ENCODE data around the gene ACTN4.
A peak's percentile ranks its signal among the peaks of the same experiment; 100 is the strongest.
"Not testable (repeated sequence)": the region's sequence is repeated elsewhere in the genome, so short reads cannot be mapped to it uniquely, and the experiment has no call there.

Gene ACTN4

DNA sequence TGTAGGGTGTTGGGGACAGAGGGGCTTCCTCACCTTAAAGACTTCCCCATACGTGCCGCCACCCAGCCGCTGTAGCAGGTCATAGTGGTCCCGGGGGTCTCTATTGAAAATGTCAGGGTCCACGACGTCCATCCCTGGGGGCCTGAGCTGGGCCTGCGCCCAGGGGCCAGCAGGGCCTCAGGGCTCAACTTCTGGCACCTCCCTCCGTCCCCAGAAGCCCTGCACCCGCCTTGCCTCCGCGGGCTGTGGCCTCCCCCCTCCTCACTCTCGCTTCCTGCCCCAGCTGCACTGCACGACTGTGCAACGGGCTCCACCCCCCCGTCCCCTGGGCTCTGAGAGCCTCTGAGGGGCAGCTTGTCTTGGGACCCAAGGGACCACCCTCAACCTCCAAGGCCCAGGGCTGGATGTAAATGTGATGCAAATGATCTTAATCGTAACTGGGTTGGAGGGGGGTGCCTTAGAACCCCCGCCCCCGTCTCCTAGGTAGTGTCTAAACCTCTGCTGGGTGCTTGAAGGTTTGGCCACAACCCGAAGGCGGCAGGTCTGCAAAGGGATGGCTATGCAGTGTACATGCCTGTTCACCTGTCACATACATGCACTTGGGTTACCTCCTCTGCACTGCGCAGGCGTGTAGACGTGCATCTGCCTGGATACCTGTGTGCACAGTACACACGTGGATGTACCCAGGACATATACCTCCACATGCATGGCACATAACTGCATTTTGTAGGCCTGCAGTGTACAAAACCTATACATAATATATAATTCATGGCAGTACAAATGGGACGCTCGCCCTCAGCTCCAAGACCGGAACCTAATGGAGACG is 29.5 kb upstream of the ACTN4 start, which contains the start of gene MAP4K1:
MAP4K1 (minus strand) TSS at position 190 of the 826 bp plus-strand sequence; CDS start at position 132, 58 bp downstream.
- H3K9me3 ChIP-seq (replicated peaks in 1 of 11): no peaks in the 10 kb centered on the region
- H3K9ac ChIP-seq: peak within 1 kb of the TSS; percentile 68 to 97 (median 90)
- peak within 1 kb of the TSS; percentile 16 to 94 (median 85); a peak in 21 of 22 replicates for H3K27ac ChIP-seq
- no peaks in the 10 kb centered on the region for H3K27me3 ChIP-seq
- no peak for TF ChIP-seq Cebpa-rat (IDR thresholded peaks at IDR 0.05)
- H3K4me2 ChIP-seq: peak within 1 kb of the TSS; percentile 90 to 99 (median 95)
- peak within 1 kb of the TSS; percentile 87 to 99 (median 92) for H3K4me3 ChIP-seq
- peaks cover 29 to 54% (median 34%) of the 10 kb centered on the region in 11 experiments for H3K36me3 ChIP-seq
- H3K4me1 ChIP-seq: peaks cover 27 to 48% (median 43%) of the 10 kb centered on the region in 10 experiments
- H4K20me1 ChIP-seq: peaks cover 0 to 36% (median 24%) of the 10 kb centered on the region in 11 experiments; a peak in 16 of 22 replicates

DNA sequence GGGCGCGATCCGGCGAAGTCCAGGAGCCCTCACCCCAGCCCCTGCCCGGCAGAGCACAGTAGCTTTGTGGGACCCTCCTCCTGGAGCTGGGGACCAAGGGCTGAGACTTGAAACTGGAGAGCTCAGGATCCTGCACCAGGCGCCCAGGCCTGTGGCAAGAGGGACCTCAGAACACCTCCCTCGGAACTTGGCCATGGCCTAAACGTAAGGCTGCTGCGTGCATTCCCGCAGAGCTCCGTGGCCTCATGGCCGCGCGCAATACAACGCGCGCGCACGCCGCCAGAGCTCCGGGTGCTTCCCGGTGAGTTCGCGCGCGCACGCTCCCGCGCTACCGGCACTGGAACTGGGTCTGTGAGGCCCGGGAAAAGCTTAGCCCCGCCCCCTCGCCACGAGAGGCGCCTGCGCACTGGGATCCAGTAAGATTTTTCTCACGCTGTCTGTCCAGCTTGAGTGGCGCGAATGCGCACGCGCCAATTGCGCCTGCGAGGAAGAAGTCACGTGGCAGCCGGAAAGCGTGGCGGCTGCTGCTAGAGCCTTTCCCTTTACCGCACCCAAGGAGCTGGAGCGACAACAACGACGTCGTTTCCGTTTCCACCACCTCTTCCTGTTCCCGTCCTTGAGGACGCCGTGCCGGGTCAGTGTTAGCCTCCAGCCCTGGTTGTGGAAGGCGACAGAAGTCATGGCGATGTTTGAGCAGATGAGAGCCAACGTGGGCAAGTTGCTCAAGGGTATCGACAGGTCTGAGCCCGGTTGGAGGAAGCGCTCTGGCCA is 28.7 kb upstream of the ACTN4 start, which contains the start of gene EIF3K:
EIF3K (plus strand) TSS at position 599 of the 771 bp plus-strand sequence; CDS start at position 680, 81 bp downstream.
- Histone ChIP-seq H3K4me2 (peak within 1 kb of the TSS; percentile 95 to 99 (median 97)), H3K4me3 (peak within 1 kb of the TSS; percentile 87 to 99 (median 92)), H3K27ac (peak within 1 kb of the TSS; percentile 70 to 94 (median 85)), H3K27me3 (no peaks in the 10 kb centered on the region), H4K20me1 (peaks cover 0 to 38% (median 26%) of the 10 kb centered on the region in 11 experiments; a peak in 16 of 22 replicates), H3K9me3 (replicated peaks in 1 of 11) (no peaks in the 10 kb centered on the region), H3K36me3 (peaks cover 32 to 53% (median 35%) of the 10 kb centered on the region in 11 experiments), H3K9ac (peak within 1 kb of the TSS; percentile 89 to 97 (median 92)), H3K4me1 (peaks cover 27 to 48% (median 43%) of the 10 kb centered on the region in 10 experiments)
- no peak for TF ChIP-seq Cebpa-rat (IDR thresholded peaks at IDR 0.05)

DNA sequence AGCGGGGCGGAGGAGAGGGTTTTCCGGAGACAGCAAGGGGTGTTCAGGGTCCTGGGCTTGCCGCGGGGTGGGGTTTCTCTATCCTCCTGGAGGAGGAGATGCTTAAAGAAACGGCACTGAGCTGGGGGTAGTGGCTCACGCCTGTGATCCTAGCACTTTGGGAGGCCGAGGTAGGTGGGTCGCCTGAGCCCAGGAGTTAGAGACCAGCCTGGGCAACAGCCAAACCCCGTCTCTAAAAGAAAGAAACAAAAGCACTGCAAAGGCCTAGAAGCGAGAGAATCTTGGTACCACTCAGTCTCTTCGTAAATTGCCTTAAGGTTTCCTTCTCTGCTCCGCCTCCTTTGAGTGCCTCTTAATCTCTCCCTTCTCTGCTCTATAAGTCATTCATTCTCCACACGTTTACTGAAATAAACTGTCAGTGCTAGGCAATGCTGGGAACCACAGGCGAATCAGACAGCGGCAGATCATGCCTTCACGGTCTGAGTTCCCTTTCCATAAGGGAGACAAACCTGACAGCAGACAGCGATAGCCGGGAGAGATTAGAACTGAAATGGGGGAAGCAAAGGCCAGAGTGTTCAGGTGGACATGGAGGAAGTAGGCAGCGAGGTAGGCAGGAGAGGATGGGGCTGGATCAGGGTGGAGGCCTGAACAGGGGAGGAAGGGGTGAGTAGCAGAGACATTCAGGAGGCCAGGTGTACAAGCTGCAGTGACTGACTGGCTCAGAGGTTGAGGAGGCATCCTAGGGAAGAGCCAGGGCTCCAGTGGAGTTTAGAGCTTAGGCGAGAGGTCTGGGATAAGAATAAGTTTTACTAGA is 27.9 kb upstream of the ACTN4 start:
- H3K4me1 ChIP-seq: peaks cover 27 to 48% (median 43%) of the 10 kb centered on the region in 10 experiments
- no peaks in the 10 kb centered on the region for H3K9me3 ChIP-seq (replicated peaks in 1 of 11)
- H3K4me2 ChIP-seq: peak overlapping the region; percentile 86 to 99 (median 97)
- H3K9ac ChIP-seq: peak overlapping the region; percentile 89 to 97 (median 92)
- peak overlapping the region; percentile 70 to 94 (median 85) for H3K27ac ChIP-seq
- peaks cover 0 to 46% (median 34%) of the 10 kb centered on the region in 11 experiments; a peak in 17 of 22 replicates for H4K20me1 ChIP-seq
- peak overlapping the region; percentile 87 to 99 (median 92) for H3K4me3 ChIP-seq
- H3K27me3 ChIP-seq: no peaks in the 10 kb centered on the region
- no peak for TF ChIP-seq Cebpa-rat (IDR thresholded peaks at IDR 0.05)
- peaks cover 40 to 53% (median 42%) of the 10 kb centered on the region in 11 experiments for H3K36me3 ChIP-seq

DNA sequence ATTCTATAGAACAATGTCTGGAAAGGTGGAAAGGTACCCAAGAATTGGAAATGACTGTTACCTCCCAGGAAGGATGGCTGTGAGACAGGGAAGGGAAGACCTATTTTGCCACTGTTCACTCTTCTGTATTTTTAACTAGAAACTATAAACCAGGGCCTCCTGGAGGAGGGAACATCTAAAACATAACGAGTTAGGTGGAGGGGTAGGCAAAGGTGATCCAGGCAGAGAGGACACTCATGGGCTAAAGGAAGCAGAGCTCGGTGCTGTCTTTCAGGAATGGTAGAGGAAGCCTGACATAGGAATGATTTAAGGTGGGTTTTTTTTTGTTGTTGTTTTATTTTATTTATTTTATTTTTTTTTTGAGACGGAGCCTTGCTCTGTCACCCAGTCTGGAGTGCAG is 22.6 kb upstream of the ACTN4 start:
- Histone ChIP-seq H3K36me3 (peaks cover 92 to 98% (median 95%) of the 10 kb centered on the region in 11 experiments), H4K20me1 (peaks cover 0 to 88% (median 80%) of the 10 kb centered on the region in 11 experiments; a peak in 18 of 22 replicates), H3K9ac (no peak overlapping the region; a peak in 1 of 22 replicates), H3K4me3 (no peak overlapping the region), H3K4me1 (peaks cover 6 to 15% (median 9%) of the 10 kb centered on the region in 10 experiments), H3K9me3 (replicated peaks in 1 of 11) (no peaks in the 10 kb centered on the region), H3K4me2 (no peak overlapping the region), H3K27ac (no peak overlapping the region), H3K27me3 (no peaks in the 10 kb centered on the region)
- no peak for TF ChIP-seq Cebpa-rat (IDR thresholded peaks at IDR 0.05)

GRCh38 chr19:38626401-38626800 is 21.0 kb upstream of the ACTN4 start:
- no peak for TF ChIP-seq Cebpa-rat (IDR thresholded peaks at IDR 0.05)
- no peak overlapping the region for H3K27ac ChIP-seq
- H3K9ac ChIP-seq: no peak overlapping the region
- H3K4me1 ChIP-seq: 0 out of 20 replicates have a peak, but pooled peaks cover 0 to 1% (median 0%) of the 10 kb centered on the region in 10 experiments
- H3K36me3 ChIP-seq: peaks cover 91 to 99% (median 94%) of the 10 kb centered on the region in 11 experiments
- peaks cover 0 to 81% (median 69%) of the 10 kb centered on the region in 11 experiments; a peak in 18 of 22 replicates for H4K20me1 ChIP-seq
- no peaks in the 10 kb centered on the region for H3K27me3 ChIP-seq
- H3K4me3 ChIP-seq: no peak overlapping the region
- no peaks in the 10 kb centered on the region for H3K9me3 ChIP-seq (replicated peaks in 1 of 11)
- H3K4me2 ChIP-seq: no peak overlapping the region

DNA sequence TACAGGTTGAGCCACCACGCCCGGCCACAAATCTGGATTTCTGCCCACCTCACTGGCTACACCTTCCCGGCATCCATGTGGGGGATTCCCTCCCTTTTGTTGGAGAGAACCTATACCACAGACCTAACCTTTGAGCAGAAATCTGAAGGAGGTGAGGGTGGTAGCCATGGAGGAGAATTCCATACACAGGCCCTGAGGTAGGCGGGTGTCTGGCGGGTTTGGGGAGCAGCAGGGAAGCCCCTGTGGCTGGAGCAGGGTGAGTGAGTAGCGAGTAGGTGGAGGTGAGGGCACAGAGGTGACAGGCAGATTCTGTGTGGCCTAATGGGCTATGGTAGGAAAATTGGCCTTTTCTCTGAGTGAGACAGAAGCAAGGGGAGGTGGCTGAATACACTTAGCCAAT is 17.9 kb upstream of the ACTN4 start:
- Histone ChIP-seq H3K4me2 (no peak overlapping the region), H3K27me3 (no peaks in the 10 kb centered on the region), H3K4me3 (no peak overlapping the region), H3K9ac (0 out of 22 replicates have a peak overlapping the region, but pooled peaks of 1 of the 11 experiments have one; percentile 5), H3K36me3 (peaks cover 85 to 95% (median 91%) of the 10 kb centered on the region in 11 experiments), H3K9me3 (replicated peaks in 1 of 11) (no peaks in the 10 kb centered on the region), H4K20me1 (peaks cover 0 to 80% (median 55%) of the 10 kb centered on the region in 11 experiments; a peak in 15 of 22 replicates), H3K27ac (no peak overlapping the region), H3K4me1 (peaks cover 0 to under 1% (median 0%) of the 10 kb centered on the region in 10 experiments; a peak in 1 of 20 replicates)
- TF ChIP-seq Cebpa-rat (IDR thresholded peaks at IDR 0.05): no peak

- H3K4me2 ChIP-seq; H3K4me3 ChIP-seq; H3K9ac ChIP-seq; H3K27me3 ChIP-seq; H3K27ac ChIP-seq; H3K9me3 ChIP-seq (replicated peaks in 1 of 11): not testable (repeated sequence)
- Histone ChIP-seq H3K4me1 (peaks cover 6 to 18% (median 8%) of the 10 kb centered on the region in 10 experiments), H4K20me1 (peaks cover 0 to 75% (median 44%) of the 10 kb centered on the region in 11 experiments; a peak in 16 of 22 replicates), H3K36me3 (peaks cover 84 to 94% (median 90%) of the 10 kb centered on the region in 11 experiments)
Observed at GRCh38 chr19:38631301-38631700, 16.1 kb upstream of the ACTN4 start.

DNA sequence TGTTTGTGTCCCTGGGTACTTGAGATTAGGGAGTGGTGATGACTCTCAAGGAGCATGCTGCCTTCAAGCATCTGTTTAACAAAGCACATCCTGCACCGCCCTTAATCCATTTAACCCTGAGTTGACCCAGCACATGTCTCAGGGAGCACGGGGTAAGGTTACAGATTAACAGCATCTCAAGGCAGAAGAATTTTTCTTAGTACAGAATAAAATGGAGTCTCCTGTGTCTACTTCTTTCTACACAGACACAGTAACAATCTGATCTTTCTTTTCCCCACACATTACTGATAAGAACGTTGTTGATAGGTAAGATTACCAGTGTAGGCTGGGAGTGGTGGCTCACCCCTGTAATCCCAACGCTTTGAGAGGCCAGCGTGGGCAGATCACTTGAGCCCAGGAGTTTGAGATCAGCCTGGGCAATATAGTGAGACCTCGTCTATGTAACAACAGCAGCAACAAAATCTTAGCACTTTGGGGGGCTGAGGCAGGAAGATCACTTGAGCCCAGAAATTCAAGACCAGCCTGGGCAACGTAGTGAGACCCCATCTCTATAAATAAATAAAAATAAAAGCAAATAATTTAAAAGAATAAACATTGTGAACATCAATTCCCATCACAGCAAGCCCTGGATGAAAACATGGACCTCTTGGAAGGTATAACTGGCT is 15.5 kb upstream of the ACTN4 start:
- H3K27ac ChIP-seq; H3K9ac ChIP-seq; H3K9me3 ChIP-seq (replicated peaks in 1 of 11); H3K4me3 ChIP-seq; H3K4me2 ChIP-seq; H3K27me3 ChIP-seq: not testable (repeated sequence)
- Histone ChIP-seq H4K20me1 (peaks cover 0 to 69% (median 42%) of the 10 kb centered on the region in 11 experiments; a peak in 16 of 22 replicates), H3K4me1 (peaks cover 12 to 24% (median 15%) of the 10 kb centered on the region in 10 experiments), H3K36me3 (peaks cover 79 to 92% (median 87%) of the 10 kb centered on the region in 11 experiments)

All from BLaER1 treated with 17β-estradiol and CSF1 and Interleukin-3, amounts not matched to agents 10 nM and 100 nM (cell line).